ENCODE data around the gene ADGRD1. TPM values are rescaled to one million over a fixed set of nuclear protein-coding genes. Genes with fewer than 3 reads are reported as not detected.
"Not testable (repeated sequence)": the region's sequence is repeated elsewhere in the genome, so short reads cannot be mapped to it uniquely, and the experiment has no call there.

The ADGRD1 gene
- polyA plus RNA-seq, 4 donors = 14.9 to 19.3 (median 18.1) TPM

GRCh38 chr12:130937063-130937462, 16.6 kb upstream of the ADGRD1 start:
- no peak for DNase-seq (ENCODE audit: low read depth in 4 of 4, low spot score in 3 of 4)

- not testable (repeated sequence) for DNase-seq (ENCODE audit: low read depth in 4 of 4, low spot score in 3 of 4)
Measured at GRCh38 chr12:130937546-130937945, 16.2 kb upstream of the ADGRD1 start.

GRCh38 chr12:130938186-130938585, 15.5 kb upstream of the ADGRD1 start:
- DNase-seq (ENCODE audit: low read depth in 4 of 4, low spot score in 3 of 4) = no peak

GRCh38 chr12:130944878-130945277, 8.8 kb upstream of the ADGRD1 start:
- no peak for DNase-seq (ENCODE audit: low read depth in 4 of 4, low spot score in 3 of 4)

- DNase-seq (ENCODE audit: low read depth in 4 of 4, low spot score in 3 of 4) = no peak
Measured at GRCh38 chr12:130945786-130946492, 7.8 kb upstream of the ADGRD1 start.

GRCh38 chr12:130947028-130947613, 6.6 kb upstream of the ADGRD1 start:
- no peak for DNase-seq (ENCODE audit: low read depth in 4 of 4, low spot score in 3 of 4)

- no peak for DNase-seq (ENCODE audit: low read depth in 4 of 4, low spot score in 3 of 4)
Measured at GRCh38 chr12:130948136-130948535, 5.6 kb upstream of the ADGRD1 start.

GRCh38 chr12:130948751-130949150, 5.0 kb upstream of the ADGRD1 start:
- no peak for DNase-seq (ENCODE audit: low read depth in 4 of 4, low spot score in 3 of 4)

GRCh38 chr12:130949806-130950205, 3.9 kb upstream of the ADGRD1 start:
- DNase-seq (ENCODE audit: low read depth in 4 of 4, low spot score in 3 of 4) = no peak

GRCh38 chr12:130951636-130952035, 2.1 kb upstream of the ADGRD1 start:
- DNase-seq (ENCODE audit: low read depth in 4 of 4, low spot score in 3 of 4) = no peak

- DNase-seq (ENCODE audit: low read depth in 4 of 4, low spot score in 3 of 4) = no peak
Measured at GRCh38 chr12:130952171-130952954, 1.3 kb upstream of the ADGRD1 start.

GRCh38 chr12:130954544-130954831, 781 bp downstream of the ADGRD1 start:
- no peak for DNase-seq (ENCODE audit: low read depth in 4 of 4, low spot score in 3 of 4)

- DNase-seq (ENCODE audit: low read depth in 4 of 4, low spot score in 3 of 4) = no peak
Measured at GRCh38 chr12:130955238-130955816, 1.6 kb downstream of the ADGRD1 start.

GRCh38 chr12:130956009-130956408, 2.3 kb downstream of the ADGRD1 start:
- DNase-seq (ENCODE audit: low read depth in 4 of 4, low spot score in 3 of 4) = no peak

GRCh38 chr12:130956456-130957303, 3.0 kb downstream of the ADGRD1 start:
- DNase-seq (ENCODE audit: low read depth in 4 of 4, low spot score in 3 of 4) = no peak

- no peak for DNase-seq (ENCODE audit: low read depth in 4 of 4, low spot score in 3 of 4)
Measured at GRCh38 chr12:130957304-130957621, 3.6 kb downstream of the ADGRD1 start.

GRCh38 chr12:130958557-130959140, 4.9 kb downstream of the ADGRD1 start:
- DNase-seq (ENCODE audit: low read depth in 4 of 4, low spot score in 3 of 4) = no peak

GRCh38 chr12:130959632-130960031, 5.9 kb downstream of the ADGRD1 start:
- DNase-seq (ENCODE audit: low read depth in 4 of 4, low spot score in 3 of 4) = no peak

- DNase-seq (ENCODE audit: low read depth in 4 of 4, low spot score in 3 of 4) = no peak
Measured at GRCh38 chr12:130960058-130960457, 6.4 kb downstream of the ADGRD1 start.

- no peak for DNase-seq (ENCODE audit: low read depth in 4 of 4, low spot score in 3 of 4)
Measured at GRCh38 chr12:130960787-130961186, 7.1 kb downstream of the ADGRD1 start.
